ENCODE measurements around the gene RAB9A.
A peak's percentile ranks its signal among the peaks of the same experiment; 100 is the strongest.
"Not testable (repeated sequence)": the region's sequence is repeated elsewhere in the genome, so short reads cannot be mapped to it uniquely, and the experiment has no call there.

Gene RAB9A

GRCh38 chrX:13703135-13703534 is 14.2 kb downstream of the RAB9A start:
- DNase-seq, result no peak

GRCh38 chrX:13703589-13703988 is 14.7 kb downstream of the RAB9A start:
- DNase-seq, result no peak

GRCh38 chrX:13711141-13711540 is 22.2 kb downstream of the RAB9A start:
- DNase-seq, result no peak

- DNase-seq, result no peak
These were observed 27.5 kb downstream of the RAB9A start for GRCh38 chrX:13716455-13716854.

GRCh38 chrX:13716905-13717304 is 28.0 kb downstream of the RAB9A start:
- DNase-seq, result no peak

- DNase-seq, result no peak
These were observed 29.0 kb downstream of the RAB9A start for GRCh38 chrX:13717700-13718472.

- no peak for DNase-seq
These were observed 30.4 kb downstream of the RAB9A start for GRCh38 chrX:13719192-13719856.

- DNase-seq, result peak; percentile 32
These were observed 32.4 kb downstream of the RAB9A start for GRCh38 chrX:13721371-13721770.

GRCh38 chrX:13721819-13722519 is 33.0 kb downstream of the RAB9A start:
- no peak for DNase-seq

GRCh38 chrX:13724878-13725277 is 36.0 kb downstream of the RAB9A start:
- not testable (repeated sequence) for DNase-seq

GRCh38 chrX:13726583-13726982 is 37.7 kb downstream of the RAB9A start:
- not testable (repeated sequence) for DNase-seq

- DNase-seq, result not testable (repeated sequence)
These were observed 41.6 kb downstream of the RAB9A start for GRCh38 chrX:13730523-13730922.

- DNase-seq, result no peak
These were observed 43.5 kb downstream of the RAB9A start for GRCh38 chrX:13732246-13733067.

GRCh38 chrX:13733506-13733905 is 44.6 kb downstream of the RAB9A start:
- no peak for DNase-seq

GRCh38 chrX:13734278-13735172 is 45.6 kb downstream of the RAB9A start, which contains the start of the genes OFD1 and TRAPPC2:
TSS of gene OFD1 (plus strand) at chrX:13734748. CDS start at chrX:13735072, 324 bp downstream.
TSS of gene TRAPPC2 (minus strand) at chrX:13734620. CDS start at chrX:13719963, 14,657 bp downstream.
- peak; percentile 82 for DNase-seq

GRCh38 chrX:13741695-13742094 is 52.8 kb downstream of the RAB9A start:
- DNase-seq, result no peak

- no peak for DNase-seq
These were observed 53.7 kb downstream of the RAB9A start for GRCh38 chrX:13742397-13743176.

- no peak for DNase-seq
These were observed 58.9 kb downstream of the RAB9A start for GRCh38 chrX:13747836-13748235.

- DNase-seq, result no peak
These were observed 59.6 kb downstream of the RAB9A start for GRCh38 chrX:13748486-13748885.

- no peak for DNase-seq
These were observed 61.3 kb downstream of the RAB9A start for GRCh38 chrX:13750204-13750603.

- no peak for DNase-seq
These were observed 61.9 kb downstream of the RAB9A start for GRCh38 chrX:13750812-13751211.
